GM19372 (cell line): ENCODE data around the gene TIAL1.
"Not testable (repeated sequence)": the region's sequence is repeated elsewhere in the genome, so short reads cannot be mapped to it uniquely, and the experiment has no call there.

ENCODE experiments used
- ATAC-seq: cut with Tn5 transposase; IDR thresholded peaks from one replicate; pipeline ENCODE4 v1.9.1; 2021; ENCODE audit warnings: mild to moderate bottlenecking, low read depth, moderate library complexity; ENCODE audit not compliant: unreplicated experiment

Gene TIAL1

DNA sequence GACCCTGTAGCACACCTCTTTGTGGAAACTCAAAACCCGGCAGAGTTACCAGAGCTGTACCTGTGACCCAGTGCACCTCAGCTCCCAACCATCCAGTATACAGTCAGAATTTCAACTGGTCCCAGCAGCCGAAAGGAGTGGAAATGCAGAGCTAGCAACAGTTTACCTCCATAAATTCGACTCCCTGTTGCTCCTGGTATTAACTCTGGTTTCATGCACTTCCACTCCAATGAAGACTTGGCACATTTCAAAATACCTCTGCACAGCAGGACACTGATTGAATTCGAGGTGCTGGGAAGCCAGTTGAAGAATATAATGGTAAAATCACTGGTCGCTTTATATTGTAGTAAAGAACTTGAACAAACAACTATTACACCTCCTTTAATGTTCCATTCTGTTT, 17.9 kb upstream of the TIAL1 start:
- no peak for ATAC-seq

- no peak for ATAC-seq
Observed at GRCh38 chr10:119613741-119614140, 17.0 kb upstream of the TIAL1 start.

GRCh38 chr10:119611433-119611832, 14.7 kb upstream of the TIAL1 start:
- ATAC-seq = no peak

DNA sequence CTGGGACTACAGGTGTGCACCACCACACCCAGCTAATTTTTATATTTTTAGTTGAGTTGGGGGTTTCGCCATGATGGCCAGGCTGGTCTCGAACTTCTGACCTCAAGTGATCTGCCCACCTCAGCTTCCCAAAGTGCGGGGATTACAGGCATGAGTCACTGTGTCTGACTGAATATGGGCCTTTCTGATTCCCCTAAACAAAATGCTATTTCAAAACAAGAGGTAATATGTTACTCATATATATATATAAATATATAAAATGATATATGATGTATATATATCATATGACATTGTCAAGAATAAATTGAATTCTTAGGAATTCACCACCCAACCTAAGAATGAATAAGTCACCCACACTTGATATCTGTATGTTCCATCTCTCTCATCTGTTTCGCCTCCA, 12.8 kb upstream of the TIAL1 start:
- ATAC-seq = no peak

- ATAC-seq = no peak
Observed at GRCh38 chr10:119608316-119609155, 11.8 kb upstream of the TIAL1 start.

GRCh38 chr10:119604468-119604867, 7.7 kb upstream of the TIAL1 start:
- no peak for ATAC-seq

DNA sequence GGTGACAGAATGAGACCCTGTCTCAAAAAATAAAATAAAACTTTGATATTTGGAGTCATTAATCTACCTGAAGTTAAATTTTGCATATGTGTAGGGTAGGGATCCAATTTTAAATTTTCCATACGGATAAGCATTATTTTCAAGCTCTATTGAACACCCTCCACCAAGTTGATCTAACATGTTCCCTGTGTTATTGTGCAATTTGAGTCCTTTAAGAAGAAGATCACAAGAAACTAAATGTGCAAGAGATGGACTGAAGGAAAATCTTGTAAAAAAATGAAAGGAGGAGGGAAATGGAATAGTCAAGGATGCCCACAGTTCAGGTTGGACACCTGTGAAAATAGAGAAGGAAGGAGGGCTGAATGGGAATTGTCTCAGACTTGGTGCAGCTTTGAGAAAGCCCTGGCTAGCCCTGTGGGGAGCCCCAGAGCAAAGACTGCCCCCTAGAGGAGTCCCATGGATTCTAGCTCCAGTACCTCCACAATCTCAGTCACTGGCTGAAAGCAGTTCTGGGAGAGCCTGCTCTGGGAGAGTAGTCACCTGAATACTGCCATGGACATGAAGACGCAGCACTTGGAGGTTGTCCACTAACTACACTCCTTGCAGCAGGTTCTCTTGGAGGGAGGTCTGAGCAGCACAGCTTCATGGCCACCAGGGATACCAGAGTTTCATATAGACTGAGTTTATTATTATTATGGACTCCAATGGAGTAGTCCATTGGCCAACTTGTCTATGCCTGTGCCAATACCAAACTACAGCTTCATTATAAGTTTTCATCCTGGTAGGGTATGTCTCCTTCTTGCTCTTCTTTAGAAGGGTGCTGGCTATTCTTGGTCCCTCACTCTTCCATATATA, 5.7 kb upstream of the TIAL1 start:
- ATAC-seq = no peak

DNA sequence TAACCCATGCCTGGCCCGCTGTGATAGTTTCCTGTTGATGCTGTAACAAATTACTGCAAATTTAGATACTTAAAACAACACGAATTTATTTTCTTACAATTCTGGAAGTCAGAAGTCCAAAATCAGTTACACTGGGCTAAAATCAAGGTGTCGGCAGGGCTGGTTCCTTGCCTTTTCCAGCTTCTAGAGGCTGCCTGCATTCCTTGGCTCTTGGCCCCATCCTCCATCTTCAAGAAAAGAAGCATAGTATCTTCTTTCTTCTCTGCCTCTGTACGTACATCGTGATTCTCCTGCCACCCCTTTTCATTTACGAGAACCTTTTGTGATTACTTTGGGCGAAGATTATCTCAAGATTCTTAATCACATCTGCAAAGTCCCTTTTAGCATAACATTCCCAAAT, 1.6 kb upstream of the TIAL1 start:
- no peak for ATAC-seq

DNA sequence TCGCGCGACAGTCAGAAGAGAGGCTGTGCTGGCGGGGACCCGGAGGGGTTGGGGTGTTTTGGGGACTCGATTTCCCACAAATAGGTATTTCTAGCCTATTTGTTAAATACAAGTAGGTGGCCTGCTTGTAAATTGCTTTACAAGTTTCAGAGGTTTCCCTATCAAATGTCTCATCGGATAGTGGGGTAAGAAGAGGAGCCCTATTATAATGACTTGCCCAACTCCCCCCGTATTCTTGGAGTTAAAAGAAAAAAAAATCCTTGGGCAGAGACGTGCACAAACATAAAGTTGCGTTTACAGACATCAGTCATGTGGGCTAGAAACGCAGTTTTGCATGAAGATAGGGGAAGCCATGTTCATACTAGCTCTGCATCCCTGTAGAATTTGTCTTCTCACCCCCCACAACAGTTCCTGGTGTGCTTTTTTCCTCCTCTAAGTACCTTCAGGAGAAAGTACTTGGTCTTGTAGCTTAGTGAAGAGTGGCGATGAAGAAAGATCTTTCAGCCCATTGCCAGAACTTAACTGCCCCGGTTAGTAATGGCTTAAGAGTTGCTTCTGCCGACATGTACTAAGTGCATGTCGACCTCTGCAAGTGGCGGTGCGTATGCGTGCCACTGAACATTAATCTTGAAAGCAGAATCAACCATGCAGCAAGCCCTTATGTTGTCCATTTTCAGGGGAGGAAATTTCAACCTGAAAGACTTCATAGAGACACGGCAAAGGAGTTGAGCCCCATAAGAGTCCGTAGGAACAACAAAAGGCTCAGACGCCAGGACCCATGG, 832 bp upstream of the TIAL1 start:
- no peak for ATAC-seq

- ATAC-seq = no peak
Observed at GRCh38 chr10:119595676-119596515, 868 bp downstream of the TIAL1 start.

GRCh38 chr10:119595134-119595675, 1.6 kb downstream of the TIAL1 start:
- no peak for ATAC-seq

DNA sequence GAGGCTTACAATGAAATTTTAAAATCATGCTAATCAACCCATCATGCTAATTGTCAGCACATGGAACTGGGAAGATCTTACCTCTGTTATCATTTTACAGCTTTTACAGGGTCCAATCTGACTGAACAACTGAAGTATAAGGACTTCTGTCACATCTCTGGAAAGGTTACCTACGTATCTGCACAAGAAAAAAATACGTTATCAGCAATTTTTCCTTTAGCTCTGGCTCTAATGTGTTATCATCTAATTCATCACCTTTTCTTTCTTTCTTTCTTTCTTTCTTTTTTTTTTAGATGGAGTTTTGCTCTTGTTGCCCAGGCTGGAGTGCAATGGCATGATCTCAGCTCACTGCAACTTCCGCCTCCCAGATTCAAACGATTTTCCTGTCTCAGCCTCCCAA, 8.7 kb downstream of the TIAL1 start:
- ATAC-seq = no peak

GRCh38 chr10:119578355-119578754, 18.4 kb downstream of the TIAL1 start:
- ATAC-seq = no peak

DNA sequence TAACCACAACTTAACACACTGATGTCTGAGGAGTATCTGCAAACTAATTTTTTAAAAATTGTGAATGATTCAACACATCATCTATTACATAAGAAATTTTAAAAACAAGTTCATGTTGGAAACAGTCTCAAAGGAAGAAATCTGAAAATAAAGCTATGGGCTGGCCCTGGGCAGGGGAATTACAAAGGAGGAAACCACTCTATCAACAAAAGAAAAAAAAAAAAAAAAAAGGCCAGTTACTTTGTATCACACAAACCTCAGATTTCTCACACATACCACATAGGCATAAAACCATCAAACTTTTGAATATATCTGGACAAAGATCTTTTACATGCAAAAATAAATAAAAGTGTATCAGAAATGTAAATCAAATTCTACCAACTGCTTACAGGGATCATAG, 20.8 kb downstream of the TIAL1 start:
- no peak for ATAC-seq

GRCh38 chr10:119575506-119575905, 21.3 kb downstream of the TIAL1 start:
- ATAC-seq = no peak

- ATAC-seq = no peak
Observed at GRCh38 chr10:119567978-119568377, 28.8 kb downstream of the TIAL1 start.

GRCh38 chr10:119562097-119562496, 34.7 kb downstream of the TIAL1 start:
- ATAC-seq = no peak

- not testable (repeated sequence) for ATAC-seq
Observed at GRCh38 chr10:119559511-119559910, 37.3 kb downstream of the TIAL1 start.

- ATAC-seq = not testable (repeated sequence)
Observed at GRCh38 chr10:119556081-119556480, 40.7 kb downstream of the TIAL1 start.
